Activated CD4-positive, CD25-positive, alpha-beta regulatory T cell treated with anti-CD3 and anti-CD28 coated beads, Interleukin-2, amount 50 U/mL, for 72 hours (primary cell): Measurements from ENCODE around the gene METAP1D.
A peak's percentile ranks its signal among the peaks of the same experiment; 100 is the strongest.

Experiments
- DNase-seq: peaks from one replicate; pipeline ENCODE4 v3.0.0; 2021

The METAP1D gene

GRCh38 chr2:172094294-172095145, 94.8 kb downstream of the METAP1D start:
- DNase-seq: no peak

- DNase-seq: peak; percentile 55
Measured at GRCh38 chr2:172095146-172095904, 95.6 kb downstream of the METAP1D start.

DNA sequence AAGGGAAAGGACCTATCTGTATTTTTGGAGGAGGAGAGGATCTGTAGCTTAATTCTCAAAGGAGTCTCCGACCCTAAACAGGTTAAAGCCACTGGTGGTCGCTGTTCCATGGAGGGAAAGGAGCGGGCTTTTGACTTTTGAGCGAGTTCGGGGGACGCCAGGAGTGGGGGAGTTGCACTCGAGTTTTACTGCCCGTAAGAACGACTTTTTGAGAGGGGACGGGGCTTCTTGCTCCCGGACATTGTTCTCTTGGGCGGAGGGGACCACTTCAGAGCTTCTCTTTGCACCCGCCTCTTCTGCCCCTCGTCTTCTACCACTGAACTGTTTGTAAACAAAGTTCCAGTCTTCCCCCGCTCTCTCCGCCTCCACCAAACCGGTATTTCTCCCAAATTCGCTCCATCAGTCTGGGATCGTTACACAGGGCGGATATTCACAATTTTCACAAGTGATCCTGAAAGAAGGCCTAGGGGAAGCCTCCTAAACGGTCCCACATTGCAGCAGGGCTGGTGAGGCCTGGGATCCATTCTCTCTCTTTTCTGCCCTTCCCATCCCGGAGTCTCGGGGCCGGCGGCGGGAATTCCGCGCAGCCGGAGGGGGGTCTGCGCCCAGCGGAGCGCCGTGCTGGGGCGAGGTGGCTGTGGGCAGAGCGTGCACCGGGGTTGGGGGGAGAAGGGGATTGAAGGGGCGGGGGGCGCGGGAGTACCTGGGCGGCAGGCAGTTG, 96.3 kb downstream of the METAP1D start:
- DNase-seq: no peak

GRCh38 chr2:172096626-172097547, 97.1 kb downstream of the METAP1D start:
- no peak for DNase-seq

DNA sequence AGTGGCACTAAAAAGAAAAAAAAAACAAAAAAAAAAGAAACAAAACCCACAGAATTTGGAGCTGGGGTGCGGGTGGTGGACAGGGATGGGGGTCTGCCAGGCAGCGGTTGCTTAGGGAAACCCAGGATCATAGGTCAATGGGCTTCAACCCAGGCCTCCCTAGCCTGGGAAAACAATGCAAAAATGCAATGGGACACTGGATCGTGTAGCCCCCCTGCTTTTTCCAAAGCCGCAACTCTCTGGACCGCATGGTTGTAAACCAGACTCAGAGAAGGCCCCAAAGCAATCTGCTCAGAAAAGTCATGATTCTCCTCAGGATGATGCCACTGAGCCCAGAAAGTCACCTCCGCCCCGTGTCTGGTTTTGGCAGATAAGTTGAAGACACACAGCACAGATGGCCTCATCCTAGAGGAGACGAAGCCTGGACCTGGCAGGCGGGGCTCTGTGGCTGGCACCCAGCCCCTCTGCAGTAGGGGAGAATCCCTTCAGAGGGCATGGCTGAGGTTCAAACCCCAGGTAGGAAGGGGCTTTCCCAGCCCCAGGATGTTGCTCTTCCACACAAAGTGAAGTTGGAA, 97.9 kb downstream of the METAP1D start:
- DNase-seq: no peak

DNA sequence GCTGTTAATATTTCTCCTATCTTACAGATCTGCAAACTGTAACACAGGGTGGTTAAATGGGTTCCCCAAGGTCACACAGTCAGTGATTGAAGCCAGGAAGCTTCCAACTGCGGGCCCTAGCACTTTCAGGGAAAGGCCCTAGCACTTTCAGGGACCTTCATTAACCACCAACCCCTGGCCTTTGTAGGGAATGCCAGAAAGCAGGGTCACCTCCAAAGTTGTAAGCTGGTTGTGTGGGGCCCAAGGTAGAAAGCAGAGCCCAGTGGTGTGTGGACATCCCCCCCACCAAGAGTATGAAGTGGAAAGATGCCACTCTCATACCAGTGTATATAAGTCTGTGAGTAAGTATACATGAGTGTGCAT, 98.5 kb downstream of the METAP1D start:
- no peak for DNase-seq

DNA sequence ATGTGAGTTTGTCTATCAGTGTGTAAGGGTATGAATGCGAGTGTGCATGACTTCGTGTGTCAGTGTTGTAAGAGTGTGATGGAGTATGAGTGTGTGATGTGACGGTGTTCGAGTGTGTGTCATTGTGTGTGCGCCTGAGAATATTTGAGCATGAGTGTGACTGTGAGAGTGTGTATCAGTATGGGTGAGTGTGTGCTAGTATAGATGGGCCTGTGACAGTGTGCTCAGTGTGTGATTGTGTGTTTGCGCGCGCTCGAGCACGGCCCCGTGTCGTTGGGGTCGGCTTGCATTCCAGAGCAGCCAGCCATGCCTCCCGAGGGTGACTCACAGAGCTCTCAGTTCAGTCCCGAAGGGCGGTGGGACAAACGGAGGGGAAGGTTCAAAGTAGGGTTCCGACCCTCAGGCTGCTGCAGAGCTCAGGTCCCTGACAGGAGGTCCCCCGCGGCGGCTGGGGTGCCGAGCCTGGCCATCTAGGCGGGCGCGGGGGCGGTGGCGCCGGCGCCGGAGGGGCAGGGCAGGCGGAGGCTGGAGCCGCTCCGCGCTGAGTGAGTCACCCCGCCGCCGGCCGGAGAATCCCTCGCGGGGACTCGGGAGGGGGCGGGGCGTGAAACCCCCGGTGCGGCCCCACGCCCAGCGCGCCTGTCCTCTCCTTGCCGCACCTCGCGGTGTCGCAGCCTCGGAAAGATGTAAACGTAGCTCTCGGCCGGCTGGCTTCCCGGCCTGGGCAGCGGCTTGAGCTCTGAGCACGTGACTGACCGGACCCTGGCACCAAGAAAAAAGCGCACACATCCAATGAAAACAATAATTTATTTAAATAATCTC, 99.1 kb downstream of the METAP1D start:
- peak; percentile 54 for DNase-seq

DNA sequence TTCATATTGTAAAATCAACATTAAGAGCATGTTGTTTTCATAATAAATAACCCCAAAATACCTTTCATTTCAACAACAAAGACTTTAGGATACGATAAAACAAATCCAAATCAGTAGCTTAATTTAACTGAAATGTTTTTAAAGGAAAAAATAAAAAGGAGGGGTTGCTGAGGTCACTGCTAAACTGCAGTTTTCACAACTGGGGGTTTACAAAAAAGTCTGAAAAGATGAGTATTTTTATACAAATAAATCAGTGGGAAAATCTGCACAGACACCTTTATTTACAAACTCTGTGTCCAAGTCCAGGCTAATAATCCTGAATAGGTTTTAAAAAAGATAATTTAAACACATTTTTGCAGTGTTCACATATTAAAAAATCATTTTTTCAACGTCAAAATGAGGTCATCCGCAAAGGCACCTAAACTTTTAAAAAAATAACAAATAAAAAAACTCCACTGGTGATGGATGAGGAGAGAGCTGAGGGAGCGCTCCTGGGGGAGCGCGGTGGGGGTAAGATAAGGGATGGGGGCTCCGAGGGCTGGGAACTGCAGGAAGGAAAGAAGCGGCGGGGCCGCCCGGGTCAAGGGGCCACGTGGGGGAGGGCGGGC, 99.8 kb downstream of the METAP1D start:
- no peak for DNase-seq

- DNase-seq: no peak
Measured at GRCh38 chr2:172100080-172100934, 100.6 kb downstream of the METAP1D start.

- DNase-seq: no peak
Measured at GRCh38 chr2:172100935-172101820, 101.4 kb downstream of the METAP1D start.

DNA sequence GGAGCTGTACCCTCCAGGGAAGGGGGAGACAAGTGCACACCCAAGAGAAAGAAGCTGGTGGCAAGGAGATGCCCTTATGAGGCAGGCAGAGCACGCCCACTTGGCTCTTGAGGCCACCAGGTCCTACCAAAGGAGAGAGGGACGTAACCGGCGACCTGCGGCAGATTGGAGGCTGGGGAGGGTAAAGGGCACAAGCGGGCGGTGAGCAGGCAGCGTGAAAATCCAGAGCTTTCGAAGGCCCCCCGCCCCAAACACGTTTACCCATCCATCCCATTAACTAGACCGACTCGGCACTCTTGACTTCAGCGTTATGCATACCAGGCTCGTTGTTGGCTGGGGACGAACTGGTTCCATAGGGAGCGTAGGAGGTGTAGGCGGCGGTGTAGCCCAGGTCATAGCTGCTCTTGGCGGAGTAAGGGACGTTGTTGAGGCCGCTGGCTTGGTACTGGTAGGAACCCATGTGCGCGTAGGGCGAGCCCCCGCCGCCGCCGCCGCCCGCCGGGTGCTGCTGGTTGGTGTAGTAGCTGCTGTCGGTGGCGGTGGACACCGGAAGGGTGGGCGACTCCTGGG, 102.2 kb downstream of the METAP1D start:
- no peak for DNase-seq

- DNase-seq: peak; percentile 57
Measured at GRCh38 chr2:172102391-172103359, 102.9 kb downstream of the METAP1D start, which contains the start of gene DLX2. DLX2 (minus strand) TSS chr2:172102900; CDS start chr2:172102538, 362 bp downstream.

DNA sequence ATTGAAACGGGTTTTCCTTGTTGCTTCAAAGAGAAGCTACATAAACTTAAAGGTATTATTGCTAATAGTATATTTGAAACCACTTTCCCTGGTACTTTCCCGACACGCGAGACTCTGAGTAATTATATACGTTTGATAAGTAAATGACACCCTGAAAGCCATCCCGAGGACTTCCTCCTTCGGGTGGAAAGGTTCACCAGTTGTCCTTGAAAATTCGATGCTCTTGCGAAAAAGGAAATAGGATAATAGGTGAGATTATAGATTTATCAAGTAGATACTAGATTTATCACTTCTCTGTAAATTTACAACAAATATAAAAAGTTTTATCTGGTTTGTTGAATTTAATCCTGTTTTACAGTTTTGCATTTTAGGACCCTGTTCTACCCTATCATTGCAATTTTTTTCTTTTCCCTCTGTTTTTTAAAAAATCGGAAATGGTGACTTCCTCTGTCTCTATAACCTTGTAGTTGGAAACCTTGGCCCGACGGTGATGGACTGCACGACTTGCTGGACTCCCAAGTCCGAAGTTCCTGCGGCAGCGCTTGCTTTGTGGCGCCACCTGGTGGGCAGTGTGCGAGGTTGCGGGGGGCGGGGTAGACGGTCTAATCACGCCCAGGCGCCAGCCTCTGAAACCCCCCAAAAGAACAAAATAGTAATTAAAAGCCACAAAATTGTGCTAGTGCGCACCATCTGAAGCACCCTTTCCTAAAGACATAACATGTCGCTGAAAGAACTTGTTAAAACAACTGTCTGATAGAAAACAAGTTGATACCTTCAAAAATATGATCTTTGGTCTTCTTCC, 103.9 kb downstream of the METAP1D start:
- peak; percentile 81 for DNase-seq

GRCh38 chr2:172105471-172106107, 105.8 kb downstream of the METAP1D start:
- DNase-seq: no peak
